PC-9 (cell line): ENCODE results near the gene DUXB.

Experiments used
- EZH2 ChIP-seq: fragments of 200-600 bp; sonication (generic); IDR thresholded peaks from 2 replicates; pipeline ENCODE4 v1.8.0; 2017; ENCODE audit warnings: antibody characterized with exemption, low read depth
- TF ChIP-seq, protein P1 (sequence below): fragments of 200-600 bp; sonication (generic); conservative IDR thresholded peaks from 2 replicates; pipeline ENCODE4 v1.6.1; 2017; ENCODE audit warnings: mixed run types, antibody characterized with exemption, mild to moderate bottlenecking, moderate library complexity

DNA sequence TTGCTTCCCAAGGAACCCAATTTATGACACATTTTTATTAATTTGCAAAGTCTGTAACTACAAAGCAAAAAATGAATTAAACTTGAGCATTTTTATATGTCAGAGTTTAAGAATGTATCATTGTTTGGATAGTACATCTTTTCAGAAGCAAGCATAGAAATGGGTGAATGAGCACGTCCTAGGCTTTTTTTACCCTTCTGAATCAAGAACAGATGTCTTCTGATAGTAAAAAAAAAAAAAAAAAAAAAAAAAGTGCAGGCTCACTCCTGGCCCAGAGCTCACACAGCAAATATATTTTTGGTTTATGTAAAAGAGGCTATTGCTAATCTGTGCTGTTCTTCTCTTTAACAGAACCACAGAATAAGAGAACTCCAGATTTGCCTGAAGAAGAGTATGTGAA lies 47.3 kb downstream of the DUXB start:
- TF ChIP-seq, protein P1, sequence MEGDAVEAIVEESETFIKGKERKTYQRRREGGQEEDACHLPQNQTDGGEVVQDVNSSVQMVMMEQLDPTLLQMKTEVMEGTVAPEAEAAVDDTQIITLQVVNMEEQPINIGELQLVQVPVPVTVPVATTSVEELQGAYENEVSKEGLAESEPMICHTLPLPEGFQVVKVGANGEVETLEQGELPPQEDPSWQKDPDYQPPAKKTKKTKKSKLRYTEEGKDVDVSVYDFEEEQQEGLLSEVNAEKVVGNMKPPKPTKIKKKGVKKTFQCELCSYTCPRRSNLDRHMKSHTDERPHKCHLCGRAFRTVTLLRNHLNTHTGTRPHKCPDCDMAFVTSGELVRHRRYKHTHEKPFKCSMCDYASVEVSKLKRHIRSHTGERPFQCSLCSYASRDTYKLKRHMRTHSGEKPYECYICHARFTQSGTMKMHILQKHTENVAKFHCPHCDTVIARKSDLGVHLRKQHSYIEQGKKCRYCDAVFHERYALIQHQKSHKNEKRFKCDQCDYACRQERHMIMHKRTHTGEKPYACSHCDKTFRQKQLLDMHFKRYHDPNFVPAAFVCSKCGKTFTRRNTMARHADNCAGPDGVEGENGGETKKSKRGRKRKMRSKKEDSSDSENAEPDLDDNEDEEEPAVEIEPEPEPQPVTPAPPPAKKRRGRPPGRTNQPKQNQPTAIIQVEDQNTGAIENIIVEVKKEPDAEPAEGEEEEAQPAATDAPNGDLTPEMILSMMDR, result no peak
- TF ChIP-seq EZH2, result no peak
